ENCODE measurements around the gene MYH7.

- TF ChIP-seq CTCF (IDR thresholded peaks at IDR 0.05) = no peak
- no peak for TF ChIP-seq POLR2A (IDR thresholded peaks at IDR 0.05)
These were observed 28.6 kb downstream of the MYH7 start for GRCh38 chr14:23406725-23407355.
